Fibroblast of villous mesenchyme (primary cell): ENCODE measurements around the gene CSNK1E. TPM values are rescaled to one million over a fixed set of nuclear protein-coding genes. Genes with fewer than 3 reads are reported as not detected.
A peak's percentile ranks its signal among the peaks of the same experiment; 100 is the strongest.

Source experiments
- DNase-seq: peaks from one replicate; pipeline ENCODE4 v3.0.0-alpha.2; 2010; ENCODE audit warnings: low read depth
- H3K4me3 ChIP-seq: 2 replicates; pipeline ENCODE4 v1.5.1; 2011; ENCODE audit warnings: low read depth, mild to moderate bottlenecking, low read length
- CTCF ChIP-seq: IDR thresholded peaks from 2 replicates; pipeline ENCODE4 v1.5.1; 2012; ENCODE audit warnings: low read depth, mild to moderate bottlenecking, low read length; ENCODE audit not compliant: insufficient read depth
- total RNA-seq: library from RNA; depleted of rRNA; stranded (reverse); fragments of >200 nt; gene quantifications from 2 replicates; pipeline ENCODE4 v1.2.3, GENCODE V29; 2012

CSNK1E gene
- total RNA-seq, 1 donor: 145 TPM

GRCh38 chr22:38338772-38339379, 21.6 kb upstream of the CSNK1E start:
- peak; percentile 50 for DNase-seq
- no peak overlapping the region for H3K4me3 ChIP-seq
- TF ChIP-seq CTCF: no peak

- peak overlapping the region; percentile 62 for H3K4me3 ChIP-seq
- no peak for TF ChIP-seq CTCF
- DNase-seq: no peak
These were observed 19.5 kb upstream of the CSNK1E start for GRCh38 chr22:38336699-38337098.

- peak; percentile 46 for DNase-seq
- H3K4me3 ChIP-seq: no peak overlapping the region
- no peak for TF ChIP-seq CTCF
These were observed 17.8 kb upstream of the CSNK1E start for GRCh38 chr22:38335077-38335476.

- peak; percentile 46 for DNase-seq
- no peak for TF ChIP-seq CTCF
- no peak overlapping the region for H3K4me3 ChIP-seq
These were observed 10.6 kb upstream of the CSNK1E start for GRCh38 chr22:38327805-38328204.

GRCh38 chr22:38327396-38327795, 10.2 kb upstream of the CSNK1E start:
- no peak for DNase-seq
- H3K4me3 ChIP-seq: no peak overlapping the region
- TF ChIP-seq CTCF: no peak

- DNase-seq: no peak
- no peak overlapping the region for H3K4me3 ChIP-seq
- TF ChIP-seq CTCF: no peak
These were observed 8.4 kb upstream of the CSNK1E start for GRCh38 chr22:38325587-38325986.
